GM18499 (cell line): ENCODE measurements around the gene TRIM5.
"Not testable (repeated sequence)": the region's sequence is repeated elsewhere in the genome, so short reads cannot be mapped to it uniquely, and the experiment has no call there.

Experiments used
- ATAC-seq: cut with Tn5 transposase; IDR thresholded peaks from one replicate; pipeline ENCODE4 v1.9.1; 2021; ENCODE audit warnings: moderate number of reproducible peaks; ENCODE audit not compliant: insufficient read depth, unreplicated experiment

TRIM5 gene, protein sequence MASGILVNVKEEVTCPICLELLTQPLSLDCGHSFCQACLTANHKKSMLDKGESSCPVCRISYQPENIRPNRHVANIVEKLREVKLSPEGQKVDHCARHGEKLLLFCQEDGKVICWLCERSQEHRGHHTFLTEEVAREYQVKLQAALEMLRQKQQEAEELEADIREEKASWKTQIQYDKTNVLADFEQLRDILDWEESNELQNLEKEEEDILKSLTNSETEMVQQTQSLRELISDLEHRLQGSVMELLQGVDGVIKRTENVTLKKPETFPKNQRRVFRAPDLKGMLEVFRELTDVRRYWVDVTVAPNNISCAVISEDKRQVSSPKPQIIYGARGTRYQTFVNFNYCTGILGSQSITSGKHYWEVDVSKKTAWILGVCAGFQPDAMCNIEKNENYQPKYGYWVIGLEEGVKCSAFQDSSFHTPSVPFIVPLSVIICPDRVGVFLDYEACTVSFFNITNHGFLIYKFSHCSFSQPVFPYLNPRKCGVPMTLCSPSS

GRCh38 chr11:5684646-5685362, at the start of gene TRIM5:
TSS of gene TRIM5 (minus strand) at chr11:5685074. CDS start at chr11:5680177, 4,897 bp downstream.
- peak; percentile 54 for ATAC-seq

- ATAC-seq, result no peak
These were observed 42.8 kb upstream of the TRIM5 start for GRCh38 chr11:5727691-5728090.

GRCh38 chr11:5726351-5726750, 41.5 kb upstream of the TRIM5 start:
- ATAC-seq, result no peak

GRCh38 chr11:5722622-5723021, 37.7 kb upstream of the TRIM5 start:
- no peak for ATAC-seq

GRCh38 chr11:5719703-5720495, 35.0 kb upstream of the TRIM5 start:
- ATAC-seq, result no peak

- ATAC-seq, result not testable (repeated sequence)
These were observed 31.6 kb upstream of the TRIM5 start for GRCh38 chr11:5716518-5716917.

DNA sequence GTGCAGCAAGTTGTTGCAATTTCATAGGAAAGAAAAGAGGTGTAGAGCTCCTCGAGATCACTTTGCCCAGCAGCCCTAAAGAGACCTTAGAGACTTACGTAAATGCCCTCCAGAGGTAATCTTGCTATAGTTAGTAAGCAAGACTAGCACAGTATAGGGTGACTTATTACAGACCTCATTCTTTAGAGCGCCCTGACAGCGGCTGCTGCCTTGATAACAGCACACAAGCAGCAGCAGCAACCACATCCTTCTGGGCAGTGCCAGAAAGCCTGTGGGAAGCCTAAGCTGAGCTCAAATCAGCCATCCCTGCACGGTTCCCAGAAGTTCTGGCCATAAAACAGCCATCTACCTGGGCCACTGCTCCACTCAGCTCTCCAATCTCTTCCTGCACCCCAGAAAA, 28.8 kb upstream of the TRIM5 start:
- ATAC-seq, result no peak

DNA sequence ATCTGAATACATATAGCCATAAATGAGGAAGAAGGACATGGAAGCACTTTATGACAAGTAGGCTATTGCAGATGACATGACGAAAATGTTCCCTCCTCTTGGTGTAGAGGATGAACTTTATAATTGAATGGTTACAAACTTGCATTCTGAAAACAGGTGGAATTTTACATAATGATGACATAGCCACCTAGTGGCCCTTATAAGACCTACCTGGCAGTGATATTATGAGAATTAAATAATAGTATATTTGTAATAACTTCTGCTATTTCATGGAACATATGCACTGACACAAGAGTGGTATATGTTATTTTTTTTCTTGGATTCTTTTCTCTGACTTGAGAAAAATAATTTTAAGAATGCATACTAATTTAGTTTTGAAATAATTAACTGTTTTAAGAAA, 27.6 kb upstream of the TRIM5 start:
- ATAC-seq, result no peak

GRCh38 chr11:5705688-5706087, 20.8 kb upstream of the TRIM5 start:
- ATAC-seq, result no peak

GRCh38 chr11:5703741-5704536, 19.1 kb upstream of the TRIM5 start:
- ATAC-seq, result peak; percentile 42

DNA sequence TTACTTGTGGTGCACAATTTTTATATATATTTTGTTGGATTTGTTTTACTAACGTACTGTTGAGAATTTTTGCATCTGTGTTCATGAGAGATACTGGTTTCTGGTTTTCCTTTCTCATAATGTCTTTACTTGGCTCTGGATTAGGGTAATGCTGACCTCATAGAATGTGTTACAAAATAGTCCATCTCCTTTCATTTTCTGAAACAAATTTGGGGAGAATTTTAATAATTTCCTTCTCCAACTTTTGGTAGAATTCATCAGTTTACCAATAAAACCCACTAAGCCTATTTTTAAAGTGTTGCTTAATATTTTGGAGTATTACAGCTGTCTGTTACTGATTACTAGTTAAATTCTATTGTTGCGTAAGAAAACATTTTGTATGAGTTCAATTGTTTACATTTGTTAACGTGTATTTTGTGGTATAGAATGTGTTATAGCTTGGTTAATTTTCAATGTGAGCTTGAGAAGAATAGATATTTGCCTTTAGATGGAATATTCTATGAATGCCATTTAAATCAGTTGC, 16.2 kb upstream of the TRIM5 start:
- ATAC-seq, result no peak

DNA sequence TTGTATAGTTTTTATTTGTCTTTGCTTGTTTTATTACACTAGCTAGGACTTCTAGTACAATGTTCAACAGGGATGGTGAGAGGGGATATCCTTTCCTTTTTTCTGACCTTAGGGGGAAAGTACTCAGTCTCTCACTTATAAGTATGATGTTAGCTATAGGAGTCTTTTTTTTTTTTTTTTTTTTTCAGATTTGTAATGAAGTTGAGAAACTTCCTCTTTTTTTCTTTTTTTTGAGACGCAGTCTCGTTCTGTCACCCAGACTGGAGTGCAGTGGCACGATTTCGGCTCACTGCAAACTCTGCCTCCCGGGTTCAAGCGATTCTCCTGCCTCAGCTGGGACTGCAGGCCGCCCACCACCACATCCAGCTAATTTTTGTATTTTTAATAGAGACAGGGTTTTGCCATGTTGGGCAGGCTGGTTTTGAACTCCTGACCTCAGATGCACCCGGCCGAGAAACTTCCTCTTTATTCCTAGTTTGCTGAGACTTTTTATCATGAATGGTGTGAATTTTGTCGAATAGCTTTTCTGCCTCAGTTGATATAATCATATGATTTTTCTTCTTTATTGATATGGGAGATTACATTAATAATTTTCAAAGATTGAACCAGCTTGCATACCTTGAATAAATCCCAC, 15.7 kb upstream of the TRIM5 start:
- no peak for ATAC-seq

DNA sequence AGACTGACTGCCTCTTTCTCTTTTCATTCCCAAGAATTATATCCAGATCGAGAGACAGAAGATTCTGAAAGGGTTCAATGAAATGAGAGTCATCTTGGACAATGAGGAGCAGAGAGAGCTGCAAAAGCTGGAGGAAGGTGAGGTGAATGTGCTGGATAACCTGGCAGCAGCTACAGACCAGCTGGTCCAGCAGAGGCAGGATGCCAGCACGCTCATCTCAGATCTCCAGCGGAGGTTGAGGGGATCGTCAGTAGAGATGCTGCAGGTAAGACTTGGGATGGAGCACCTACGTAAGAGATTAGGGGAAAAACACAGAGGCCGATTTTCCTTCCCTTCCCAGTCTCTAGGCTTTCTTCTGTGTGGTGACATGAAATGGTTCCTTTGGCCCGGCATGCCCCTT, 13.4 kb upstream of the TRIM5 start:
- ATAC-seq, result no peak

- ATAC-seq, result no peak
These were observed 11.3 kb upstream of the TRIM5 start for GRCh38 chr11:5696210-5696609.

- no peak for ATAC-seq
These were observed 10.7 kb upstream of the TRIM5 start for GRCh38 chr11:5695580-5695979.

DNA sequence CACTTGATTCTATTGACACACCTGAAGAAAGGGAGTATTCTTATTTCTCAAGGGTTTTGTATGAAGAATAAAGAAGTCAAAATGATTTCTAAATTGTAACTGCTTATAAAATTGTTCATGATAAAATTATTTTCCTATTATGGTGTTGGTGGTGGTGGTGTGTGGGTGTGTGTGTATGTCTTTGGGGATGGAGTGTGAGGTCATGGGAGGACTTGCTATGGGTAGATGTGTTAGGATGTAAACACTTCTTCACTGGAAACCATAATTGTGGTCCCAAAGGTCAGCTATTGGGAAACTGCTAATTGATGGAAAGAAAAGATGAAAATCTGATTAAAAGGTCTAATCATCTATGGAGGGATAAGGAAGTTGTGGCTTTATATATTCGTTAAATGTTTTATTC, 9.8 kb upstream of the TRIM5 start:
- ATAC-seq, result no peak

DNA sequence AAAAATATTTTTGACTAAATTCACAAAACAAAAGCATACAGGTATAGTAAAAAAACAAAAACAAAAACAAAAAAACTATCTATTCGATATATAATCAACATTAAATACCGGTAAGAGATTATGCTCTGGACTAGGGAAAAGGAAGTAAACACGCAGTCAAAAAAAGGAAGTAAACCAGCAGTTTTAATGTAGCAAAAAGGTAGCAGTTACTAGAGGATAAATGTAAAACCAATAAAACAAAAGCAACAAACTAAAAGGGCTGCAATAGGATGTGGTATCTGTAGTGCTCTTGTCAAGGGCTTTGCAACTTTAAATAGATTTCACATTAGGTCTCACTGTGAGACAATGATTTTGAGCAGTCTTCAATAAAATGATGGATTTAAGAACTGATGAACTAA, 7.1 kb upstream of the TRIM5 start:
- ATAC-seq, result no peak

- not testable (repeated sequence) for ATAC-seq
These were observed 6.5 kb upstream of the TRIM5 start for GRCh38 chr11:5691238-5691963.

- no peak for ATAC-seq
These were observed 5.9 kb upstream of the TRIM5 start for GRCh38 chr11:5690736-5691135.
